Osteoblast (primary cell): ENCODE results near the gene HOXA3. TPM values are rescaled to one million over a fixed set of nuclear protein-coding genes. Genes with fewer than 3 reads are reported as not detected.

Source experiments
- DNase-seq: peaks from one replicate; pipeline ENCODE4 v3.0.0; 2011; ENCODE audit warnings: low spot score, mixed read lengths; ENCODE audit not compliant: insufficient read length; ENCODE audit errors: missing footprints
- H2AFZ ChIP-seq: 2 replicates; pipeline ENCODE4 v1.6.0; 2011; ENCODE audit warnings: mild to moderate bottlenecking, low read length
- H3K27ac ChIP-seq: 2 replicates; pipeline ENCODE4 v1.5.1; 2011; ENCODE audit warnings: mild to moderate bottlenecking, low read depth, low read length, moderate library complexity
- H3K27me3 ChIP-seq: 2 replicates; pipeline ENCODE4 v1.6.0; 2012; ENCODE audit warnings: mild to moderate bottlenecking, control low read depth, inconsistent platforms, low read length, moderate library complexity; ENCODE audit not compliant: insufficient read depth
- H3K36me3 ChIP-seq: 2 replicates; pipeline ENCODE4 v1.5.1; 2011; ENCODE audit warnings: mild to moderate bottlenecking, low read length, control low read depth, moderate library complexity; ENCODE audit not compliant: insufficient read depth
- H3K4me1 ChIP-seq: 2 replicates; pipeline ENCODE4 v1.5.1; 2011; ENCODE audit warnings: mild to moderate bottlenecking, low read length, control low read depth, moderate library complexity; ENCODE audit not compliant: insufficient read depth
- H3K4me2 ChIP-seq: 2 replicates; pipeline ENCODE4 v1.6.0; 2011; ENCODE audit warnings: mild to moderate bottlenecking, low read length; ENCODE audit not compliant: insufficient read depth
- H3K4me3 ChIP-seq: fragments of 200-600 bp; sonication (generic); 3 replicates; pipeline ENCODE4 v1.5.1; 2012; ENCODE audit warnings: mild to moderate bottlenecking, low read length, inconsistent platforms; ENCODE audit not compliant: insufficient read depth
- H3K79me2 ChIP-seq: 2 replicates; pipeline ENCODE4 v1.6.0; 2012; ENCODE audit warnings: mild to moderate bottlenecking, low read length, control low read depth, inconsistent platforms; ENCODE audit not compliant: insufficient read depth
- H3K9me3 ChIP-seq: 2 replicates; pipeline ENCODE4 v1.5.1; 2011; ENCODE audit warnings: low read depth, low read length, control low read depth
- H4K20me1 ChIP-seq: 2 replicates; pipeline ENCODE4 v1.6.0; 2012; ENCODE audit warnings: mild to moderate bottlenecking, low read length, control low read depth; ENCODE audit not compliant: insufficient read depth
- total RNA-seq: library from RNA; depleted of rRNA; stranded (reverse); fragments of >200 nt; gene quantifications from 2 replicates; pipeline ENCODE4 v1.2.3, GENCODE V29; 2012
- TF ChIP-seq, protein P1 (sequence below): IDR thresholded peaks from 2 replicates; pipeline ENCODE4 v1.5.1; 2011; ENCODE audit warnings: mild to moderate bottlenecking, low read depth, low read length, moderate library complexity; ENCODE audit errors: extremely low read depth

HOXA3 gene
- total RNA-seq, 1 donor, result 4.0 TPM

DNA sequence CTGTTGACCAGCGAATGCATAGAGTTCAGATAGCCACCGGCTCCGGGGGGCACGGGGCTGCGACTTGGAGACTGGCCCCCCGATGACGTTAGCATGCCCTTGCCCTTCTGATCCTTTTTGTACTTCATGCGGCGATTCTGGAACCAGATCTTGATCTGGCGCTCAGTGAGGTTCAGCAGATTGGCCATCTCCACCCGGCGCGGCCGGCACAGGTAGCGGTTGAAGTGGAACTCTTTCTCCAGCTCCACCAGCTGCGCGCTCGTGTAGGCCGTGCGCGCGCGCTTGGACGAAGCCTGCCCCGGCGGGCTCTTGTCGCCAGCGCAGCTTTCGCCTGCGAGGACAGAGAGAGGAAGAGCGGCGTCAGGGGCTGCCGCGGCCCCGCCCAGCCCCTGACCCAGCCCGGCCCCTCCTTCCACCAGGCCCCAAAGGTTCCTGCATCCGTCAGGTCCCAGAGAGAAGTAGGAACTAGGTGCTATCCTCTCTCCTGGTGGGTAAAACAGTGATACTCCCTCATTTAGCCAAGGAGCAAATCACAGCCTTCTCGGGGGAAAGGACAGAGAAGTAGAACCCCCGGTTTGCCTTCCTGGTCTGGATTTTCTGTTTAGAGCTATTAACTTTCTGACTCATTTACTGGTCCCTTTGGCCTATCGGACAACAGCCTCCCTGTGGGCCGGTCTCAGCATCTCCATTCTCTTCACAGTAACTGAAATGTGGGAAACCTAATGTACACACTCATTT is 43.8 kb downstream of the HOXA3 start:
- peaks cover 44% of the 10 kb centered on the region for H3K4me1 ChIP-seq
- peak; percentile 96 for DNase-seq
- H3K79me2 ChIP-seq, result peaks cover 12% of the 10 kb centered on the region
- H3K4me2 ChIP-seq, result peak overlapping the region; percentile 10
- H3K36me3 ChIP-seq, result no peaks in the 10 kb centered on the region
- no peaks in the 10 kb centered on the region for H3K9me3 ChIP-seq
- TF ChIP-seq, protein P1, sequence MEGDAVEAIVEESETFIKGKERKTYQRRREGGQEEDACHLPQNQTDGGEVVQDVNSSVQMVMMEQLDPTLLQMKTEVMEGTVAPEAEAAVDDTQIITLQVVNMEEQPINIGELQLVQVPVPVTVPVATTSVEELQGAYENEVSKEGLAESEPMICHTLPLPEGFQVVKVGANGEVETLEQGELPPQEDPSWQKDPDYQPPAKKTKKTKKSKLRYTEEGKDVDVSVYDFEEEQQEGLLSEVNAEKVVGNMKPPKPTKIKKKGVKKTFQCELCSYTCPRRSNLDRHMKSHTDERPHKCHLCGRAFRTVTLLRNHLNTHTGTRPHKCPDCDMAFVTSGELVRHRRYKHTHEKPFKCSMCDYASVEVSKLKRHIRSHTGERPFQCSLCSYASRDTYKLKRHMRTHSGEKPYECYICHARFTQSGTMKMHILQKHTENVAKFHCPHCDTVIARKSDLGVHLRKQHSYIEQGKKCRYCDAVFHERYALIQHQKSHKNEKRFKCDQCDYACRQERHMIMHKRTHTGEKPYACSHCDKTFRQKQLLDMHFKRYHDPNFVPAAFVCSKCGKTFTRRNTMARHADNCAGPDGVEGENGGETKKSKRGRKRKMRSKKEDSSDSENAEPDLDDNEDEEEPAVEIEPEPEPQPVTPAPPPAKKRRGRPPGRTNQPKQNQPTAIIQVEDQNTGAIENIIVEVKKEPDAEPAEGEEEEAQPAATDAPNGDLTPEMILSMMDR, result no peak
- H4K20me1 ChIP-seq, result peaks cover 5% of the 10 kb centered on the region
- no peak overlapping the region for H3K27ac ChIP-seq
- H2AFZ ChIP-seq, result no peak overlapping the region
- H3K4me3 ChIP-seq, result no peak overlapping the region
- H3K27me3 ChIP-seq, result no peaks in the 10 kb centered on the region

- Histone ChIP-seq H2AFZ (no peak overlapping the region), H3K4me2 (no peak overlapping the region), H3K27me3 (no peaks in the 10 kb centered on the region), H3K36me3 (no peaks in the 10 kb centered on the region), H3K4me1 (peaks cover 39% of the 10 kb centered on the region), H4K20me1 (peaks cover 5% of the 10 kb centered on the region), H3K4me3 (no peak overlapping the region), H3K9me3 (no peaks in the 10 kb centered on the region), H3K79me2 (peaks cover 11% of the 10 kb centered on the region), H3K27ac (no peak overlapping the region)
- TF ChIP-seq, protein P1, result no peak
- peak; percentile 81 for DNase-seq
Measured at GRCh38 chr7:27107391-27108381, 44.7 kb downstream of the HOXA3 start.

GRCh38 chr7:27106901-27107240 is 45.5 kb downstream of the HOXA3 start:
- DNase-seq, result no peak
- Histone ChIP-seq H3K36me3 (no peaks in the 10 kb centered on the region), H3K79me2 (peaks cover 15% of the 10 kb centered on the region), H4K20me1 (peaks cover 5% of the 10 kb centered on the region), H3K9me3 (no peaks in the 10 kb centered on the region), H3K4me2 (no peak overlapping the region), H3K27ac (no peak overlapping the region), H3K4me3 (no peak overlapping the region), H3K27me3 (no peaks in the 10 kb centered on the region), H2AFZ (no peak overlapping the region), H3K4me1 (peaks cover 30% of the 10 kb centered on the region)
- TF ChIP-seq, protein P1, result no peak
